WTC11 (cell line): ENCODE results near the gene NDE1. TPM values are rescaled to one million over a fixed set of nuclear protein-coding genes. Genes with fewer than 3 reads are reported as not detected.

Experiments used
- ATAC-seq: fragments of 200-7000 bp; cut with Tn5 transposase; 2 replicates; pipeline ENCODE4 v1.10.0; 2021; ENCODE audit warnings: mild to moderate bottlenecking, moderate library complexity
- CTCF ChIA-PET: fragments of 300-600 bp; sonication (Branson Sonifier 250); formaldehyde crosslinking; loops from one replicate; lab custom pipeline; 2021; ENCODE audit warnings: antibody characterized with exemption; lab: Charles Lee
- POLR2A ChIA-PET: fragments of 350-600 bp; sonication (Branson Sonifier 250); formaldehyde crosslinking; loops from one replicate; lab custom pipeline; 2021; ENCODE audit warnings: antibody characterized with exemption; lab: Charles Lee
- DNase-seq: peaks from one replicate; pipeline ENCODE4 v3.0.0; 2021; ENCODE audit warnings: low spot score
- H3K27ac Mint-ChIP-seq: 2 replicates; pipeline ENCODE4 v1.8.0; 2021; ENCODE audit warnings: mixed read lengths
- H3K27me3 Mint-ChIP-seq: 2 replicates; pipeline ENCODE4 v1.8.0; 2021; ENCODE audit warnings: low read depth, mild to moderate bottlenecking, moderate library complexity, mixed read lengths
- H3K36me3 Mint-ChIP-seq: 2 replicates; pipeline ENCODE4 v1.8.0; 2021; ENCODE audit warnings: mixed read lengths
- H3K4me1 Mint-ChIP-seq: 2 replicates; pipeline ENCODE4 v1.8.0; 2022; ENCODE audit warnings: mixed read lengths
- H3K4me3 Mint-ChIP-seq: 2 replicates; pipeline ENCODE4 v1.8.0; 2021; ENCODE audit warnings: mild to moderate bottlenecking, moderate library complexity, mixed read lengths
- H3K9me3 Mint-ChIP-seq: 2 replicates; pipeline ENCODE4 v1.8.0; 2021; ENCODE audit warnings: mixed read lengths
- AFF4 ChIP-seq: sonication (generic); formaldehyde crosslinking; IDR thresholded peaks from 2 replicates; pipeline ENCODE4 v1.8.1; 2023; ENCODE audit warnings: mild to moderate bottlenecking, missing genetic modification reagents, borderline replicate concordance
- AR ChIP-seq: fragments of 250-450 bp; sonication (Bioruptor Pico); IDR thresholded peaks from 2 replicates; pipeline ENCODE4 v1.9.0; 2021; ENCODE audit warnings: mild to moderate bottlenecking
- CBFB ChIP-seq: sonication (generic); formaldehyde crosslinking; IDR thresholded peaks from 2 replicates; pipeline ENCODE4 v1.8.1; 2022; ENCODE audit warnings: mild to moderate bottlenecking, low read depth, missing genetic modification reagents
- CDX4 ChIP-seq: fragments of 250-450 bp; sonication (Bioruptor Pico); IDR thresholded peaks from 2 replicates; pipeline ENCODE4 v1.9.0; 2021; ENCODE audit warnings: moderate library complexity, mild to moderate bottlenecking, inconsistent platforms, borderline replicate concordance
- CREB1 ChIP-seq: sonication (generic); formaldehyde crosslinking; IDR thresholded peaks from 2 replicates; pipeline ENCODE4 v1.8.0; 2023; ENCODE audit warnings: mild to moderate bottlenecking, missing genetic modification reagents
- EMX1 ChIP-seq: fragments of 250-450 bp; sonication (Bioruptor Pico); IDR thresholded peaks from 2 replicates; pipeline ENCODE4 v1.8.0; 2021; ENCODE audit warnings: mild to moderate bottlenecking
- ETV6 ChIP-seq: sonication (generic); formaldehyde crosslinking; IDR thresholded peaks from 2 replicates; pipeline ENCODE4 v1.8.1; 2022; ENCODE audit warnings: mild to moderate bottlenecking, missing genetic modification reagents
- MAX ChIP-seq: sonication (generic); formaldehyde crosslinking; IDR thresholded peaks from 2 replicates; pipeline ENCODE4 v1.8.0; 2022; ENCODE audit warnings: mild to moderate bottlenecking, missing genetic modification reagents
- MLX ChIP-seq: sonication (generic); formaldehyde crosslinking; IDR thresholded peaks from 2 replicates; pipeline ENCODE4 v1.8.1; 2023; ENCODE audit warnings: mild to moderate bottlenecking, missing genetic modification reagents, moderate library complexity
- NFATC4 ChIP-seq: fragments of 250-450 bp; sonication (Bioruptor Pico); IDR thresholded peaks from 2 replicates; pipeline ENCODE4 v1.9.0; 2021; ENCODE audit warnings: mild to moderate bottlenecking
- OVOL2 ChIP-seq: fragments of 250-450 bp; sonication (Bioruptor Pico); IDR thresholded peaks from 2 replicates; pipeline ENCODE4 v1.9.0; 2021; ENCODE audit warnings: mild to moderate bottlenecking, borderline replicate concordance
- PRDM15 ChIP-seq: sonication (generic); formaldehyde crosslinking; IDR thresholded peaks from 2 replicates; pipeline ENCODE4 v1.8.0; 2022; ENCODE audit warnings: missing genetic modification reagents
- SOX15 ChIP-seq: fragments of 250-450 bp; sonication (Bioruptor Pico); IDR thresholded peaks from 2 replicates; pipeline ENCODE4 v1.9.0; 2021; ENCODE audit warnings: mild to moderate bottlenecking
- SP1 ChIP-seq: sonication (generic); formaldehyde crosslinking; conservative IDR thresholded peaks from 2 replicates; pipeline ENCODE4 v1.8.1; 2022; ENCODE audit warnings: missing genetic modification reagents
- TEAD1 ChIP-seq: sonication (generic); formaldehyde crosslinking; IDR thresholded peaks from 2 replicates; pipeline ENCODE4 v1.8.0; 2022; ENCODE audit warnings: mild to moderate bottlenecking, missing genetic modification reagents
- USF1 ChIP-seq: sonication (generic); formaldehyde crosslinking; IDR thresholded peaks from 2 replicates; pipeline ENCODE4 v1.8.0; 2022; ENCODE audit warnings: mild to moderate bottlenecking, missing genetic modification reagents
- USF2 ChIP-seq: sonication (generic); formaldehyde crosslinking; IDR thresholded peaks from 2 replicates; pipeline ENCODE4 v1.8.1; 2023; ENCODE audit warnings: mild to moderate bottlenecking, missing genetic modification reagents, moderate library complexity
- ZNF423 ChIP-seq: fragments of 250-450 bp; sonication (Bioruptor Pico); IDR thresholded peaks from 2 replicates; pipeline ENCODE4 v2.1.2; 2022; ENCODE audit warnings: mild to moderate bottlenecking, moderate library complexity
- total RNA-seq: library from RNA; stranded (reverse); gene quantifications from 3 replicates; pipeline ENCODE4 v1.2.3, GENCODE V29; 2021

NDE1 gene
- total RNA-seq, 1 experiment from 2014 or later: 39.4 TPM

- CTCF ChIA-PET: no interaction called here
- Mint-ChIP-seq H3K9me3 (no peaks in the 10 kb centered on the region), H3K4me3 (no peak overlapping the region), H3K27me3 (peaks cover 7% of the 10 kb centered on the region), H3K27ac (no peak overlapping the region)
- ATAC-seq: no peak
- POLR2A ChIA-PET: no interaction called here
- TF ChIP-seq ZNF423 (CRISPR knock-in tag) (no peak), CDX4 (CRISPR knock-in tag) (no peak), PRDM15 (CRISPR knock-in tag) (no peak), NFATC4 (CRISPR knock-in tag) (no peak), TEAD1 (CRISPR knock-in tag) (no peak), OVOL2 (CRISPR knock-in tag) (no peak), SOX15 (CRISPR knock-in tag) (no peak), ETV6 (CRISPR knock-in tag) (no peak), CBFB (no peak)
- TF ChIP-seq, all 79 proteins: peak for 0
- no peak for DNase-seq
- Mint-ChIP-seq H3K4me1 (no peaks in the 10 kb centered on the region), H3K36me3 (no peaks in the 10 kb centered on the region)
These were observed 102.9 kb downstream of the NDE1 start for GRCh38 chr16:15752717-15753488.

- ChIA-PET POLR2A (no interaction called here), CTCF (interaction anchor here (0.6 to 2.4 kb wide), 3 partner anchors 11 to 17 kb away, joined by 3 to 12 read pairs (median 7); no protein-coding TSS in a partner anchor)
- Mint-ChIP-seq H3K4me3 (no peak overlapping the region), H3K27me3 (peaks cover 7% of the 10 kb centered on the region), H3K4me1 (no peaks in the 10 kb centered on the region), H3K9me3 (no peaks in the 10 kb centered on the region), H3K36me3 (no peaks in the 10 kb centered on the region), H3K27ac (no peak overlapping the region)
- TF ChIP-seq EMX1 (CRISPR knock-in tag) (no peak), USF1 (CRISPR knock-in tag) (no peak), USF2 (CRISPR knock-in tag) (no peak), MLX (no peak), AR (CRISPR knock-in tag) (no peak), CREB1 (CRISPR knock-in tag) (no peak), AFF4 (CRISPR knock-in tag) (no peak), SP1 (no peak), MAX (CRISPR knock-in tag) (no peak)
- no peak for ATAC-seq
- DNase-seq: no peak
These were observed 104.9 kb downstream of the NDE1 start for GRCh38 chr16:15754821-15755534.
